Measurements from ENCODE around the gene ACO2. TPM values are rescaled to one million over a fixed set of nuclear protein-coding genes. Genes with fewer than 3 reads are reported as not detected.

ACO2 gene
- total RNA-seq, 1 donor from 2014 or later: 67.2 TPM

DNA sequence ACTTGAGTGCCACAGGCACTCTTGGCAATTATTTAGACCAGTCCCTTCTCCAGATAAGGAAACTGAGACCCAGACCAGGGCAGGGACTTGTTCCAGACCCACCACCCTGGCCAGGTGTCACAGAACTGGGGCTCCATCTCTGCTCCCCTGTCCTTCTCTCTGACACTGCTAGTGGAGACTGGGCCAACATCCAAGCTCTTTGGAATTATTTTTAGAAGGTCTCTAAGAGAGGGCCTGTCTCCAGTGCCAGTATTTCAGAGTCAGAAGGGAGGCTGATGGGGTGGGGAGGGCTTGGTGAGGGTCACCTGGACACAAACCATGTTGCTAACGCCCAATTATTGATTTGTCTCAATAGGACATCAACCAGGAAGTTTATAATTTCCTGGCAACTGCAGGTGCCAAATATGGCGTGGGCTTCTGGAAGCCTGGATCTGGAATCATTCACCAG is 42.6 kb downstream of the ACO2 start:
- H3K36me3 Mint-ChIP-seq (ENCODE audit: low read depth, unreplicated experiment): peaks cover 10% of the 10 kb centered on the region
- DNase-seq (ENCODE audit: low read depth) (no peak), FAIRE-seq (no peak)
- Histone ChIP-seq H3K36me3 (ENCODE audit: insufficient read depth, low read length) (peaks cover 13% of the 10 kb centered on the region), H3K9me3 (ENCODE audit: insufficient read depth, low read depth, low read length) (no peaks in the 10 kb centered on the region), H3K27ac (ENCODE audit: low read depth, low read length) (no peak overlapping the region), H3K9ac (ENCODE audit: low read length) (no peak overlapping the region), H3K79me2 (ENCODE audit: insufficient read depth, low read length) (peaks cover 3% of the 10 kb centered on the region), H3K4me3 (ENCODE audit: insufficient read depth, low read depth, low read length) (no peak overlapping the region), H4K20me1 (ENCODE audit: insufficient read depth, low read length) (peaks cover 29% of the 10 kb centered on the region), H3K27me3 (ENCODE audit: insufficient read depth, low read length) (no peaks in the 10 kb centered on the region), H3K4me2 (ENCODE audit: low read length) (no peak overlapping the region), H2AFZ (ENCODE audit: low read depth, low read length) (no peak overlapping the region), H3K4me1 (ENCODE audit: insufficient read depth, low read length) (peaks cover 12% of the 10 kb centered on the region)
- no peak for TF ChIP-seq EZH2 (IDR thresholded peaks at IDR 0.05; ENCODE audit: insufficient read depth, low read length)
- TF ChIP-seq, protein P1, sequence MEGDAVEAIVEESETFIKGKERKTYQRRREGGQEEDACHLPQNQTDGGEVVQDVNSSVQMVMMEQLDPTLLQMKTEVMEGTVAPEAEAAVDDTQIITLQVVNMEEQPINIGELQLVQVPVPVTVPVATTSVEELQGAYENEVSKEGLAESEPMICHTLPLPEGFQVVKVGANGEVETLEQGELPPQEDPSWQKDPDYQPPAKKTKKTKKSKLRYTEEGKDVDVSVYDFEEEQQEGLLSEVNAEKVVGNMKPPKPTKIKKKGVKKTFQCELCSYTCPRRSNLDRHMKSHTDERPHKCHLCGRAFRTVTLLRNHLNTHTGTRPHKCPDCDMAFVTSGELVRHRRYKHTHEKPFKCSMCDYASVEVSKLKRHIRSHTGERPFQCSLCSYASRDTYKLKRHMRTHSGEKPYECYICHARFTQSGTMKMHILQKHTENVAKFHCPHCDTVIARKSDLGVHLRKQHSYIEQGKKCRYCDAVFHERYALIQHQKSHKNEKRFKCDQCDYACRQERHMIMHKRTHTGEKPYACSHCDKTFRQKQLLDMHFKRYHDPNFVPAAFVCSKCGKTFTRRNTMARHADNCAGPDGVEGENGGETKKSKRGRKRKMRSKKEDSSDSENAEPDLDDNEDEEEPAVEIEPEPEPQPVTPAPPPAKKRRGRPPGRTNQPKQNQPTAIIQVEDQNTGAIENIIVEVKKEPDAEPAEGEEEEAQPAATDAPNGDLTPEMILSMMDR (IDR thresholded peaks at IDR 0.05; ENCODE audit: insufficient read depth, low read depth, low read length): no peak
- no peak overlapping the region for H3K4me3 Mint-ChIP-seq (ENCODE audit: unreplicated experiment)
- peaks cover 13% of the 10 kb centered on the region for H3K4me1 Mint-ChIP-seq (ENCODE audit: low read depth, unreplicated experiment)
- no peak overlapping the region for H3K27ac Mint-ChIP-seq (ENCODE audit: unreplicated experiment)
- no peaks in the 10 kb centered on the region for H3K9me3 Mint-ChIP-seq (ENCODE audit: unreplicated experiment)
- H3K27me3 Mint-ChIP-seq (ENCODE audit: low read depth, unreplicated experiment): no peaks in the 10 kb centered on the region

DNA sequence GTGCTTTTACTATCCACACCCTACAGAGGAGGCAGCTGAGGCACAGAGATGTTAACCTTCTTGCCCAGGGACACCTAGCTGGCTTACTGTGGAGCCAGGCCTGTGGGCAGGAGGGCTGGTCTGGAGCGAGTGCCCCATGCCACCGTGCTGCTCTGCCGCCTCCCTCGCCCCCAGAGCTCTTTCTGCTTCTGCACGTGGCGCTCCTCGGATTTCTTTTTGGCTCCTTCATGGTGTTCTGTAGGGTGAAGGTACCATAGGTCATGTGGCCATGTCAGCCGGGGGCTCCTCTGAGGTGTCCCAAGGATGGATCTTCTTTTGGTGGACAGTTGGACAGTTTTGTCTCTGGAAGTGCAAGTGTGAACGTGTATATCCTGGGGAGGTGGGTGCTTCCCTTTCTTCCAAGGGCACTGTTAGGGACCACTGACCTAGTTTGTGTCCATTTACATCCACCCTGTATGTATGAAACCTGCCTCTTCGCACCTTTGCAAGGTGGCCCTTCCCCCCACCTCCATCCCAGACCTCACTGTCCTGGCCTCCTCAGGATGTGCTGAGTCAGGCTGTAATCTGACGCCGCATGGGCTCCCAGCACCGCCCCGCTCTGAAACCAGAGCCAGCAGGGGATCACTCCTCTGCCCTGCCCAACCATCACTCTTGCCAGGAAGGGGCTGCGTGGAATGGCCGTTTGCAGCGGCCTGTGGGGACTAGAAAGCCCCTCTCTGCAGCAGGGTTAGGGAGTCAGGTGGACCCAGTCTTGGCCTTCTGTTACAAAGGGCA is 43.7 kb downstream of the ACO2 start:
- peaks cover 7% of the 10 kb centered on the region for H3K36me3 Mint-ChIP-seq (ENCODE audit: low read depth, unreplicated experiment)
- H3K9ac ChIP-seq (ENCODE audit: low read length): no peak overlapping the region
- peak overlapping the region; percentile 42 for H3K4me2 ChIP-seq (ENCODE audit: low read length)
- no peak overlapping the region for H3K27ac ChIP-seq (ENCODE audit: low read depth, low read length)
- peaks cover 15% of the 10 kb centered on the region for H3K4me1 Mint-ChIP-seq (ENCODE audit: low read depth, unreplicated experiment)
- TF ChIP-seq EZH2 (IDR thresholded peaks at IDR 0.05; ENCODE audit: insufficient read depth, low read length): no peak
- TF ChIP-seq, protein P1 (IDR thresholded peaks at IDR 0.05; ENCODE audit: insufficient read depth, low read depth, low read length): no peak
- no peaks in the 10 kb centered on the region for H3K9me3 Mint-ChIP-seq (ENCODE audit: unreplicated experiment)
- H3K27me3 Mint-ChIP-seq (ENCODE audit: low read depth, unreplicated experiment): no peaks in the 10 kb centered on the region
- peaks cover 13% of the 10 kb centered on the region for H3K36me3 ChIP-seq (ENCODE audit: insufficient read depth, low read length)
- peaks cover 12% of the 10 kb centered on the region for H3K4me1 ChIP-seq (ENCODE audit: insufficient read depth, low read length)
- no peak overlapping the region for H3K4me3 ChIP-seq (ENCODE audit: insufficient read depth, low read depth, low read length)
- H3K27me3 ChIP-seq (ENCODE audit: insufficient read depth, low read length): no peaks in the 10 kb centered on the region
- H3K4me3 Mint-ChIP-seq (ENCODE audit: unreplicated experiment): peak overlapping the region; percentile 55
- H2AFZ ChIP-seq (ENCODE audit: low read depth, low read length): no peak overlapping the region
- H3K79me2 ChIP-seq (ENCODE audit: insufficient read depth, low read length): no peaks in the 10 kb centered on the region
- DNase-seq (ENCODE audit: low read depth): peak; percentile 57
- peaks cover 28% of the 10 kb centered on the region for H4K20me1 ChIP-seq (ENCODE audit: insufficient read depth, low read length)
- H3K9me3 ChIP-seq (ENCODE audit: insufficient read depth, low read depth, low read length): no peaks in the 10 kb centered on the region
- no peak for FAIRE-seq
- peak overlapping the region; percentile 74 for H3K27ac Mint-ChIP-seq (ENCODE audit: unreplicated experiment)

DNA sequence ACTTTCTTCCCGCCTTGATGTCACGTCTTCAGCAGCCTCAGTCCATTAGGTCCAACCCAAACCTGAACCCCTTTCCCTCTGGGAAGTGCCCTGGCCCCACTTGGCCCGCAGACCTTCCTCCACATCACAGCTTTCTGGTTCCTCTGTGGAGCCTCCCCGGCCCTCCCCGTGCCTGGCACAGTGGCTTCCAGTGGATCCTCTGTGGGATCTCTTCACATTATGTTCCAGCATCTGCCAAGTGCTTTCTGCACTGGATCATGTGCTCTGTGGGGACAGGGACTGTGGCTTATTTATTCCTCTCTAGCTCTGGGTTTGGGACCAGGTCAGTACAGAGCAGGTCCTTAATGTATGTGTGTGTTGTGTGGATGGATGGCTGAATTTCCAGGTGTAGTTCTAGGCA is 44.5 kb downstream of the ACO2 start:
- Histone ChIP-seq H3K4me1 (ENCODE audit: insufficient read depth, low read length) (peaks cover 12% of the 10 kb centered on the region), H3K79me2 (ENCODE audit: insufficient read depth, low read length) (no peaks in the 10 kb centered on the region), H3K27me3 (ENCODE audit: insufficient read depth, low read length) (no peaks in the 10 kb centered on the region), H3K27ac (ENCODE audit: low read depth, low read length) (no peak overlapping the region), H3K9me3 (ENCODE audit: insufficient read depth, low read depth, low read length) (no peaks in the 10 kb centered on the region), H3K36me3 (ENCODE audit: insufficient read depth, low read length) (peaks cover 13% of the 10 kb centered on the region), H3K4me2 (ENCODE audit: low read length) (peak overlapping the region; percentile 42), H4K20me1 (ENCODE audit: insufficient read depth, low read length) (peaks cover 28% of the 10 kb centered on the region), H3K9ac (ENCODE audit: low read length) (no peak overlapping the region), H3K4me3 (ENCODE audit: insufficient read depth, low read depth, low read length) (no peak overlapping the region), H2AFZ (ENCODE audit: low read depth, low read length) (no peak overlapping the region)
- Mint-ChIP-seq H3K36me3 (ENCODE audit: low read depth, unreplicated experiment) (peaks cover 7% of the 10 kb centered on the region), H3K27ac (ENCODE audit: unreplicated experiment) (peak overlapping the region; percentile 23), H3K27me3 (ENCODE audit: low read depth, unreplicated experiment) (no peaks in the 10 kb centered on the region), H3K4me1 (ENCODE audit: low read depth, unreplicated experiment) (peaks cover 15% of the 10 kb centered on the region), H3K9me3 (ENCODE audit: unreplicated experiment) (no peaks in the 10 kb centered on the region), H3K4me3 (ENCODE audit: unreplicated experiment) (no peak overlapping the region)
- FAIRE-seq (no peak), DNase-seq (ENCODE audit: low read depth) (no peak)
- TF ChIP-seq EZH2 (IDR thresholded peaks at IDR 0.05; ENCODE audit: insufficient read depth, low read length): no peak
- TF ChIP-seq, protein P1 (IDR thresholded peaks at IDR 0.05; ENCODE audit: insufficient read depth, low read depth, low read length): no peak

Measured in astrocyte (in vitro differentiated cells and primary cell).